Stimulated activated CD4-positive, alpha-beta T cell treated with anti-CD3 and anti-CD28 coated beads, Interleukin-4, amount 100 ng/mL, for 24 hours (primary cell): ENCODE data around the gene L3MBTL2.

Experiments used
- DNase-seq: peaks from one replicate; pipeline ENCODE4 v3.0.0-alpha.2; 2020

The L3MBTL2 gene

GRCh38 chr22:41280065-41280464, 75.0 kb downstream of the L3MBTL2 start:
- DNase-seq: no peak

GRCh38 chr22:41280854-41281253, 75.7 kb downstream of the L3MBTL2 start:
- no peak for DNase-seq
